ENCODE measurements around the gene RYR3.
"Not testable (repeated sequence)": the region's sequence is repeated elsewhere in the genome, so short reads cannot be mapped to it uniquely, and the experiment has no call there.

The RYR3 gene

DNA sequence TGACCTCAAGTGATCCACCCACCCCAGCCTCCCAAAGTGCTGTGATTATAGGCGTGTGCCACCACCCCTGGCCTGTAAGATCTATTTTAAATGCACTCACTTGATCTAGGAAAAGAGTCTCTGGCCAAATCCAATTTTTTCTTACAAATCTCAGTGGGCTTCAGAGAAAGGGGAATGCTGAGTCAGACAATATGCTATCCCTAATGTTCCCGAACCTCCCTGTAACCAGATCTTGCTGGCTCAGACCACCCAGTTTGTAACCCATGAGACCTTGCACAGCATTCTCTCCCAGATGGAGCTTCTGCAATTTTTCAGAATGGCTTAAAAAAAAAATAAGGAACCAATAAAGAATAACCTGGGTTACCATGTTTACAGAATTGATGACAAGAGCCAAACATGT is 205.8 kb downstream of the RYR3 start:
- no peak for DNase-seq (ENCODE audit: low read depth)

DNA sequence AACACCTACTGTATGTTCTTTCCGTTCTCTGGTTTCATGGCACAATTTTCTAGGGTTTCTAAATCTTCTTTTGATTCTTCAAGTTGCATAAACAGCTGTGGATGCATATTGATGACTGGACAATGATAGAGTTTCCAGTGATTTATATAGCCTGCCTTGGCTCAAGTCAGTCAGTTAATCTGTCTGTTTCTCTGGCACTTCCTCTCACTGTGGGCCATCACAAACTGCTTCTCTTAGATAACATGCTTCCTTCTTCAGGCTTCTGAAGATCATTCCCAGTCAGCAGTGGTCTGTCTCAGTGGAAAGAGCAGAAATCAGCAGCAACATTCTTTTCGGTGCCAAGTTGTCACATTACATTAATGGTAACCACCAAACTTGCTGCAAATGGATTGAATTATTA is 207.2 kb downstream of the RYR3 start:
- DNase-seq (ENCODE audit: low read depth) = no peak

DNA sequence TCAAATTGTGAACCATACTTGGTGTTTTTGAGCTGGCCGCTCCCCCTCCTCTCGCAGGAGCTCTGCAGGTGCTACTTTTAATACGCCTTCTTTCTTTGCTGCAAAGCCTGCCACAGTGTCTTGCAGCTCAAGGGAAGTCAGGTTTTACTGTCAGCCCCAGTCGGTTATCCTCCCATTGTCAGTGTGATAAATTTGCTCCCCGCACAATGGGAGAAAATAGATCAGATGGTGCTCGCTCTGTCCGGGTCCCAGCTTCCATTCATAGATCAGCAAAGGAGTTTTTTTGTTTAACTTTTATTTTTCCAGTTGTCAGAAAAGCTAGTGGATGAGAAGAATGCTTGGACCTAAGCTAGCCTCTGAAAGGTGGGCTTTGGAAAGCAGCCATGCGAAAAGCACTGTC is 207.7 kb downstream of the RYR3 start:
- DNase-seq (ENCODE audit: low read depth) = no peak

DNA sequence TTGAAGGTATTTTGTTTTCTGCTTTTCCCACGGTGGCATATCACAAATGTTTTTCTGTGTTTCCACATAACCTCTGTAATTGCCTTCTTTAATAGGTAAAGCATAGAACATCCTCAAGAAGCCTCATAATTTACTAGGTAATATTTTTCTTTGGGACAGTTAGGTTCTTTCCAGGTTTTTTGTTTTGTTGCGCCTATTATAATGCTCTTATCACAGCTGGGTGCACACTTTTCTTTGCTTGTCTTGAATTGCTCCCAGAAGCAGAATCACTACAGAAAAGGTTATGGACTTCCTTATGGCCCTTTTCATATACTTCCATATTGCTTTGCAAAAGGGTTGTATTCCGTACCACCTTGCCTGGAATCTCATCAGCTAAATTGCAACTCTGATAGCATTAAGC is 213.5 kb downstream of the RYR3 start:
- DNase-seq (ENCODE audit: low read depth) = no peak

DNA sequence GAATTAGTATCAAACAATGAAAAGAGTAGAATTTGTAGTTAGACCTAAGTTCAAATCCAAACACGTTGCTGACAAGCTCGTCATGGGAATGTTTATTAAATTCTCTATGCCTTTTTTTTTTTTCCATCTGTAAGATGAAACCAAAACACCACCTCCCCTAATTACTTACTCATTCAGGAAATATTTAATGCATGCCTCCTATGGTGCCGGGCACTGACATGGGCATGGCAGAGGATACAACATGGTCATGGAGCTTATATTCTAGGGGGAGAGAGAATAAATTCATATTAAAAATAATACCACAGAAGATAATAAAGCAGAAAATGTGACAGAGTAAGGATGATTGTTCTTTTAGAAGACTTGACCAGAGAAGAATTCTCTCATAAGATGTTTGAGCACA is 215.8 kb downstream of the RYR3 start:
- DNase-seq (ENCODE audit: low read depth) = no peak

DNA sequence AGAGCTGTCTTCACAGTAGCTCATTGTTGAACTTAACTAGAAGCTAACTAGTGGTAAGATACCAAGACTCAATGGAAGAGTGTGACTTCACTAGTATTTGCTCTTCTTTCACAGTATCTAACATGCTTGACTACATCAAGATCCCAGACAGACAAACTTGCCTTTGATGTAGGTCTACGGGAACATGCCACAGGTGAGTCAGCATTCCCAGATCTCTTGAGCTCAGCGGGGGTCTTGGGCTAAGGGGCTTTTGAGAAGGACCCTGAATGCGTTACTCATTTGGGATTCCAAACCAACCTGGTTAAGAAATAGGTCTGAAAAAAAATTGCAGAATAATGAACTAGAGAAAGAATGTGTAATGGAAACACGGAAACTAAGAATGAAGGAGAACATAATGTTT is 222.4 kb downstream of the RYR3 start:
- no peak for DNase-seq (ENCODE audit: low read depth)

DNA sequence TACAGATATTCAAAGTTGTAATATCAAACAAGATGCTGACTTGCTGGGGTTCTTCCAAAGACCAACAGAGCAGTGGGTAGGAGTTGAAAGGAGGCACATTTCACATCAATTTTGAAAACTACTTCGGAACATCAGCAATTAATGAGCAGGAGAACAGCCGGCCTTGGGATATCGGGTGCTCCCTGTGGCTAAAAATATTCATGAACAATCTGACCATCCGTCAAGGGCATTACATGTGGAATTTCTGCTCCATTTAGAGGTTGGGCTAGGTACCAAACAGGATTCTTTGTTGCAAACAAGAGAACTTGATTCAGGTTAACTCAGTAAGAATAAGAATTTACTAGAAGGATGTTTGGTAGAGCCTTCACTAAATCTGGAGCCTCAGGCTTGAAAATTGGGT is 223.9 kb downstream of the RYR3 start:
- DNase-seq (ENCODE audit: low read depth) = no peak

DNA sequence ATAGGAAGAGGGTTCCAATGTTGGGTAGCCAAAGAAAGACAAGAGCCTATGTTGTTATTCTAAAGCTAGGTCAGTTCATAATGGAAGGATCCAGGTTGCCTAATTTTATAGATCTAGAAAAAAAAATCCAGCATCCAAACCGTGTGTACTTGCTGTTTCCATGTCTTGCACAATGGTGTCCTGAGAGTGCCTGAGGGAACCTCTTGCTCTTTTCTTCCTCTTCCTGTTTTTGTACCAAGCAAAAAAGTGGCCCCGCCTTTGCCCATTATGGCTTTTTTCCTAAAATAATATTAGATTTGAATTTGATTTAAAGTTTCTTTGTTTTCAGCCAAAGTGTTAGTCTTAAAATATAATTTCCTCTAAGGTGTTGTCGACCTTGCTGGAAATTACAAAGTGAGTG is 224.4 kb downstream of the RYR3 start:
- no peak for DNase-seq (ENCODE audit: low read depth)

DNA sequence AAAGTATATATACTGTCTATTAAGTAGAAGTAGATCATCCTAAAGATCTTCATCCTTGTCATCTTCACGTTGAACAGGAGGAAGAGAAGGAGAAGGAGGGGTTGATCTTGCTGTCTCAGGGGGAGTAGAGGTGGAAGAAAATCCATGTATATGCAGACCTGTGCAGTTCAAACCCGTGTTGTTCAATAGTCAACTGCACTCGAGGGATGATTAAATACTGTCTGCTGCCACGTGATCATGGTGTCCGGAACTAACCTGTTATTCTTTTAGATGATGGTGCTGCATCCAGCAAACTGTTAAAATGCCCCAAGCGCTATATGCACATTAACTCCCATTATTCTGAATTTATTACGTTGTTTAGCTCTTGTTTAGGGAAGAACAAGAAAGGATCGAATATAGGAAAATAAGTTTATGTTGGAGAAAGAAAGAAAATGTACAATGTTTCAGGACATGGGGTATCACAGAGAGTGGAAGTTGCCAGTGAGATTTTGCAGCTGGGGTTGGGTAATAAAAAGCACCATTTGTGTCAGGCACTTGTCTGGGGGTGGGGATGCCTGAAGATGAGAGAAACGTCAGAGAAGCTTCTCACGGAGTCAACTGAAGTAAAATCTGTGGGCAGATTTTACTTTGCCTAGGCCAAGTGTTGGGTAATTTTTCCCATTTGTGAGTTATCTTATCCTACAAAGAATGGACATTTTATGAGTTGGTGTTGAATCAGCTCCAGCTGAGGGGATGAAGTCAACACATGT is 229.2 kb downstream of the RYR3 start:
- no peak for DNase-seq (ENCODE audit: low read depth)

DNA sequence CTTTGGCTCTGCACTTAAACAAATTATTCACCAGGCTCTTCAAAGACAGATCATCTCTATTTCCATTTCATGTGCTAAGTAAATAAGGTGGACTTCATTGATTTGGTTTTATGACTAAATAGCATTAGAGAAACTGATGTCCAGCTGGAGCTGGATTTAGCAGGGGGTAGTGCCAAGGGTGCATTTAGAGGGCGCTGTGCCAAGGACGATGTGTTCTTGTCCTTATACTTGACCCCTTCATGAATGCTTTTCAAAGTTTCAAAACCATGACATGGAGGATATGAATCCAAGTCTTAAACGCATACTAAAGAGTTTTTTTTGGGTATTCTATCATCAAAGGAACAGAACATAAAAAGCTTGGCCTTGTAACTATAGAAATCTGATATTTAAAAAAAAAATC is 233.2 kb downstream of the RYR3 start:
- no peak for DNase-seq (ENCODE audit: low read depth)

DNA sequence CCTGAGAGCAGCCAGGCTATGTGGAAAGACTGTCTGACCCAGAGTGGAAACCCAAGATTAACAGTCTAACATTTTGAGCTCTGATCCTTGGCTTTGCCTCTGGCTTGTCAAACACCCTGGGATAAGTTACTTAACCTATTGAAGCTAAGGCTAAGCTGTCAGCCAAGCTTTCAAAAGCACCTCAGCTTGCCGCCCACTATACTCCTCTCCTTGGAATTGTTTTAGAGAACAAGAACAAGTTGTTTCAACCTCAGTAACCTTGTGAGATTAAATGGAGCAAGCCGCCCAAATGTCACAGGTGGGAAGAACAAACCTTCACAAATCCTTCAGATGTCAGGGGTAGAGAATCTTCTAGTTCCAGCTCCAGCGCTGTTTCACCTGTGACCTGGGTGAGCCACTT is 235.1 kb downstream of the RYR3 start:
- no peak for DNase-seq (ENCODE audit: low read depth)

DNA sequence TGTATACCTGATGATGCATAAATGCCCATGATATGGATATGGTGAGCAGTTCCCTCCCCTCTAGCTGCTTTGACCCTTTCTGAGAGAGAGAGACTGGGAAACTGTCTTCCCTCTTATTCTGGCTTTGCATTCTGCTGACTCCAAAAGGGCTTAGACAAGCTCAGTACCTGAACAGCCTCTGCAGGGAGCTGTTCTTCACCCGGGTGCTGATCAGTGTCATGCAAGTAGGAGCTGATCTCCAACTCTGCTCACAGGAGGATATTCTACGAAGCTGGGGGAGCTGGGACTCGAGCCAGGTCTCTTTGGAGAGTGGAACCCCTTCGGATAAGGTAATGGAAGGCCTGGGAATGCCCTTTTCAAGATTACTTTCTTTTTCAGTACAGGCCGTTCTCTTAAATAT is 237.1 kb downstream of the RYR3 start:
- peak; percentile 31 for DNase-seq (ENCODE audit: low read depth)

DNA sequence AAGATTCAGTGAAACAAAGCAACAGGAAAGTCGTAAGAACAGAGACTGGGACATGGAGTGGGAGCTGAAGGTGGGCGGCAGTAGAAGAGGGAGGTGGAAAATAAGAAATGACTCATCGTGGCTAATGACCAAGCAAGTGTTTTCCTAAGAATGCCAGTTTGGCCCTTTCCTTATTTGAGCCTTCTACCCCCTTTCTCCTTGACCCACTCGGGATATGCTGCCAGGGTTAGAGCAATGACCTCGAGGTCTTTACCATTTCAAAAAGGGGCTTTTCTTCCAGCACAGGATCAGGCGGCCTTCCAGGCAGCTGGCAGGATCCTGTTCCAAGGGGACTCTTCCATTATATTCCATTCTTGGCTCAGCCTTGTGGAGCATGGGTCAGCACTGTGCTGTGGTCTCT is 241.1 kb downstream of the RYR3 start:
- DNase-seq (ENCODE audit: low read depth) = no peak

DNA sequence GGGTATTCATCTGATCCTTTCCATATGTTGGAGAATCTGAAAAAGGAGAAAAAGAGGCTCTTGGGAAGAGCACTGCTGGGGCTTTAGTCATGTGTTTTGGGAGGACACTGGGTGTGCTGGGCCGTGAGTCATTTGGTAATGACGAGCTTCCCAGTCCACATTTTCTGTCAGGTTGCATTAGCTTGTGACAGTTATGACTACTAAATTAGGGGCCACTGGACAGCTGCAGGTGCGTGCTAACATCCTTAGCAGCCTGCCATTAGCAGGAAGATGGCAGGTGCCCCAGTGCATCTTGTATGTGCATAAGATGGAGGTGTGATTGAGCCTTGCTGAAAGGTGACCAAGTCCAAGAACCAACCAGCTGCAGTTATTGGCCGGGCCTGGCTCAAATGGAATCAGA is 242.4 kb downstream of the RYR3 start:
- DNase-seq (ENCODE audit: low read depth) = no peak

DNA sequence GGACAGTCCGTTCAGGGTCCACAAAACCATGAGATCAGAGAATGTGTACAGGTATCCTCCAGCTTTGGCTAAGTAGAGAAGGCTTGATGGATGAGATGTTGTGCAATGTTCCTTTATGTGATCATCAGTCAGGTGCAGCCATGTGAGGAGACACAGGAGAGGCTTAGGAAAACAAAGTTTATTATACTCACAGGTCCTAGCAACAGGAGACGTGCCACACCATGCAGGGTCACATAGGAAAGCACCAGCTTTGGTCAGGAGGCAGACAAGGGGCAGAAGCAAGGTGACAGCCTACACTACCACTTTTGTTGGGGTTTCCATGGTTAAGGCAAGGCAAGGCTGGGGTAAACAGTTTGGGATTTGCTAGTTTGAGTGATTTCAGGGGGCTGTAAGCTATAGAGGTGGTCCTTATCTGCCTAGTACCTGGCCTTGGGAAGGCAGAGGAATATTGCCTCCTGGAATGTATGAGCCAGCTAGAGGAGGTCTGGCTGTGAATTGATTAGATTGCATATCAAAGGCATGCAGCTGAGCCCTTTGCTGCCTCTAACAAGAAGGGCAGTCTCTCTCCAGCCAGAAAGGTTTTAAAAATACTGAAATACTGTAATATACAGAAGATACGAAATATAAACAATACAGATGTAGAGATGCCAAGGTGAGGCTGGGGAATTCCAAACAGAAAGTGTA is 248.6 kb downstream of the RYR3 start:
- no peak for DNase-seq (ENCODE audit: low read depth)

DNA sequence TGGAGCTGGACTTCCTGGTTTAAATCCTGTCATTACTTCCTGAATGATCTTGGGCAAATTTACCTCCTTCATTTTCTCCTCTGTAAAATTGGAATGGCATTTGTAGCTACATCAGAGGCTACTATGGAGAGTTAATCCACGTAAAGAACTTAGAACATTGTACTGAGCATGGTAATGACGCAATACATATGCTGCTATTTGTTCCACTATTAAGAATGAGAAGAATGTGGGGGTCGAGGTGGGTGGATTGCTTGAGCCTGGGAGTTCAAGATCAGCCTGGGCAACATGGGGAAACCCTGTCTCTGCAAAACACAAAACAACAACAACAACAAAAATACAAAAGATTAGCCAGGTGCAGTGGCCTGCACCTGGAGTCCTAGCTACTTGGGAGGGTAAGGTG is 250.6 kb downstream of the RYR3 start:
- no peak for DNase-seq (ENCODE audit: low read depth)

DNA sequence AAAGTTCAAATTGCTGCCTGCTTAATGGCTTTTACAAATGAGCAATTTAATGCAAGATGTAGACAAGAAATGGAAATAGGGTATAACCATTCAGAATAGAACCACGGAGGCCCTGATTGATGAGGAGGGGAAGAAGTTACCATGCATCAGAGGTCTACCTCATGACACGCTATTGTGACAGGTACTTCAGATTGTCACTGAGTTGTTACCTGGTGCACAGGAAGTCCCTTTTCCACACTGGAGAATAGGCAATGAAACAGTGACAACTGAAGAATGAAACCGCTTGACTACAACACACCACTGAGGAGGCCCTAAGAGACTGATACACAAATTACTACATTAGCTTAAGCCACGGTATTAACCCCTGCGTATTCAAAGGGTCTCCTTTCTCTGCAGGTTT is 251.2 kb downstream of the RYR3 start:
- no peak for DNase-seq (ENCODE audit: low read depth)

DNA sequence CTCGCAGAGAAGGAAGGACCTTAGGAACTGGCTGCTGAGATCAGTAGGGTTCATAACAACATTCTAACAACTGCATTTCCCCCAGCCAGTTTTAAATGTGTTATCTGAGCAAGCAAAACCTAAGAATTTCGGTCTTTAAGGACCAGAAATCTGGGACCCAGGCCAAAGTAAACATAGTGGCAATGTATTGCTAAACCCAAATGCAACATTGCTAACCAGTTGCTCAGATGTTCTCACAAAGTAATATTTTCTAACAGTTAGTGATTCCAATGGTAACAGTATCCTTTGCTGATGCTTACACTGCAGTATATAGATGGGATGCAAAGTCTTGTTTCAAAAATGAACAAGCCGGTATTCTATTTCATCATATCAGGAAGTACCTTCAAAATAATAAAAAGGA is 254.3 kb downstream of the RYR3 start:
- peak; percentile 3 for DNase-seq (ENCODE audit: low read depth)

DNA sequence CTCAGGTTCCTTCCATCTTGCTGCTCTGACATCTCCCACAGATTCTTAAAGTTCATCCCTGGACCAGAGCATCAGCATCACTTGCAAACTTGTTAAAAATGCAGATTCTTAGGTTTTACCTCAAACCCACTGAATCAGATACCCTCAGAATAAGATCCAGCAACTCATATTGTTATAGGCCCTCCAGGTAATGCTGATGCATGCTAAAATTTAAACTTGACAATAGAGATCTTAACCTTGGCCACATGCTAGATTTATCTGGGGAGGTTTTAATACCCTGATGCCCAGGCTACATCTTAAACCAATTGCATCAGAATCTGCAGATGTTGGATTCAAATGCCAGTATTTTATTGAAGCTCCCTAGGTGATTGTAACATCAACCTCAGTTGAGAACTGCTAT is 256.9 kb downstream of the RYR3 start:
- DNase-seq (ENCODE audit: low read depth) = no peak

DNA sequence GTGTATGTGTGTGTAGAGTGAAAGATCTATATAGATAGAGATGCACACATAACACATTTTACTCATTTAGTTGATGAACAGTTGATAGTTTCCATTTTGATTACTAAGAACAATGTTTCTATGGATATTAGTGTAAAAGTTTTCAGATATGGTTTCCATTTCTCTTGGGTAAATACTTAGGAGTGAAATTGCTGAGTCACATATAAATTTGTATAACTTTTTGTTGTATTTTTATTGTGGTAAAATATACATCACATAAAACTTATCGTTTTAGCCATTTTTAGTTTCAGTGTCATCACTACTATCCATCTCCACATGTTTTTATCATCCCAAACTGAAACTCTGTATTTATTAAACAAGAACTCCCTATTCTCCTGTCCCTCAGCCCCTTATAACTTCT is 258.3 kb downstream of the RYR3 start:
- no peak for DNase-seq (ENCODE audit: low read depth)

DNA sequence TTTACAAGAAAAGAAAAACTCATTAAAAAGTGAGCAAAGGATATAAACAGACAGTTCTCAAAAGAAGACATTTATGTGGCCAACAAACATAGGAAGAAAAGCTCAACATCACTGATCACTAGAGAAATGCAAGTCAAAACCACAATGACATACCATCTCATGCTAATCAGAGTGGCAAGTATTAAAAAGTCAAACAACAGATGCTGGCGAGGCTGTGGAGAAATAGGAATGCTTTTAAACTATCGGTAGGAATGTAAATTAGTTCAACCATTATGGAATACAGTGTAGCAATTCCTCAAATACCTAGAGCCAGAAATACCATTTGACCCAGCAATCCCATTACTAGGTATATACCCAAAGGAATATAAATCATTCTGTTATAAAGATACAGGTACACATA is 267.1 kb downstream of the RYR3 start:
- DNase-seq (ENCODE audit: low read depth) = not testable (repeated sequence)

DNA sequence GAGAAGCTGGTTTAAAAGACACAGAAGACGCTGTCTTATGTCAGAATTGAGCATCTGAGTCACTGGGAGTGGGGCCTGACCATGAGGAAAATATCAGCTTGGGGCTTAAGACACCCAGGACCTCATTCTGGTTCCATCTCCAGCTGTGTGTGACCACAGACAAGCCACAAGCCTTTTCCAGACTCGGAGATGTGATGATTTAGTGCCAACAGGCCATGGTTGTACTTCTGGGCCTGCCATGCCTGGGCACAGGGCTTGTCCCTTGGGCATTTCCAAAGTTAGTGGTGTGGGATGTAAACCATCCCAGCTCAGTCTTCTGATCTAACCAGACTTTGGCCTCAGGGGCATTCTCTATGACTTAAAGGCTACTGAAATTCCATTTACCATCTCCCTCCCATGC is 269.8 kb downstream of the RYR3 start:
- no peak for DNase-seq (ENCODE audit: low read depth)

DNA sequence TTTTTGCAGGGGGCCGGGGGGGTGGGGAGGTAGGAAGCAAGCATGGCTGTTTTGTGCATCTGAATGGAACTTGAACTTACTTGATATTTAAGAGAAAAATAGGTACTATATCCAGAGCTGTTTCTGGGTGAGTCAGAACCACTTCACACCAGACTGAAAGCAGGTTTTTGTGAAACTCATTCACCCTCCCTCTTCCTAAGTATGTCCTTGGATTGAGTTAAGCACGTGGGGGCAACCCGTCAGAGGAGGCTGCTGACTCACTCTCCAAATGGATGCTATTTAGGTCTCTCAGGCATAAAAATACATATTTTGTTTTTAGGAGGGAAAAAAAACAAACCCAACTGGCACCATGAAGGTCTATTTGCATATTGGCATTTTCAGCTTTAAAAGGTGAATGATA is 270.3 kb downstream of the RYR3 start:
- DNase-seq (ENCODE audit: low read depth) = peak; percentile 43

DNA sequence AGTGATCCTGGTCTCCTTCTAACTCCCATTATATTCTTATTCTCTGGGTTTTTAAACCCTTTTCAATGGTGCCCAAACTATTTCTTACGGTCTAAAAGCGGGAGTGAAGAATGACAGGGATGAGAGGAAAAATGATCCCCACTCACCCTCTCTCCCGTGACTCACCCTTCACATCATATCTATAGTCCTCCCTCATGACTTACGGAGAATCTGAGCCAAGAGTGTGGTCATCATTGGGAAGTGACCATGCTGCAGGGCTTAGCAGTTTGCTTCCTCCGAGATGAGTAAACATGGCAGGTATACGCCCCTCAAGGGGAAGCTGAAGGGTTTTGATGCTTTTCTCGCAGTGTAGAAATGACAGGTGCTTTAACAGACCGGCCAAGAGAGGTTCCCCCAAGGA is 274.0 kb downstream of the RYR3 start:
- DNase-seq (ENCODE audit: low read depth) = peak; percentile 80
